Measurements from ENCODE around the gene EPO. TPM values are rescaled to one million over a fixed set of nuclear protein-coding genes. Genes with fewer than 3 reads are reported as not detected.
"Not testable (repeated sequence)": the region's sequence is repeated elsewhere in the genome, so short reads cannot be mapped to it uniquely, and the experiment has no call there.

Gene EPO
- total and polyA plus RNA-seq, 2 donors (not counting 1 experiment from before 2014, with no cell fraction given) = 0.10 TPM; not detected in 1

- Histone ChIP-seq H3K9ac (ENCODE audit: low read length) (no peak overlapping the region), H3K79me2 (ENCODE audit: control insufficient read depth, insufficient read depth, low read length) (no peaks in the 10 kb centered on the region), H3K4me2 (replicated peaks; ENCODE audit: low read depth, low read length, poor library complexity, severe bottlenecking) (no peak overlapping the region), H3K27ac (ENCODE audit: low read length in 2 of 2) (no peak overlapping the region), H3K27me3 (replicated peaks in 1 of 4; ENCODE audit: control extremely low read depth in 1 of 4, control insufficient read depth in 3 of 4, insufficient read depth in 4 of 4, low read length in 3 of 4) (peaks cover 0 to 20% (median 3%) of the 10 kb centered on the region in 4 experiments), H3K36me3 (replicated peaks in 1 of 2; ENCODE audit: control extremely low read depth in 1 of 2, control insufficient read depth in 1 of 2, extremely low read depth in 1 of 2, insufficient read depth in 2 of 2, low read length in 1 of 2) (no peaks in the 10 kb centered on the region), H3K4me1 (ENCODE audit: control insufficient read depth in 2 of 2, insufficient read depth in 2 of 2, low read length in 2 of 2) (no peaks in the 10 kb centered on the region), H3K4me3 (ENCODE audit: control extremely low read depth in 1 of 5, extremely low read depth in 1 of 5, insufficient read depth in 1 of 5, low read depth in 2 of 5, low read length in 4 of 5) (no peak overlapping the region), H2AFZ (ENCODE audit: insufficient read depth, low read depth, low read length, poor library complexity, severe bottlenecking) (no peak overlapping the region), H3K9me3 (ENCODE audit: control extremely low read depth in 1 of 3, control insufficient read depth in 2 of 3, insufficient read depth in 1 of 3, low read length in 2 of 3) (peaks cover 0 to 3% (median 0%) of the 10 kb centered on the region in 3 donors), H4K20me1 (ENCODE audit: control insufficient read depth, insufficient read depth, low read length, poor library complexity, severe bottlenecking) (no peaks in the 10 kb centered on the region)
- H3K9me3 Mint-ChIP-seq (ENCODE audit: insufficient read depth) = no peaks in the 10 kb centered on the region
- WGBS (ENCODE audit: insufficient coverage) = 100% methylated on average over 2 of the region's 3 CpGs
- intact Hi-C loops (cut with micrococcal nuclease) = no loop called here
- H3K27ac Mint-ChIP-seq = no peak overlapping the region
- DNase-seq = no peak
- POLR2A ChIA-PET = no interaction called here
- CTCF ChIA-PET = interaction anchor here (0.6 kb wide), 1 partner anchor 81 kb away, joined by 3 read pairs; no protein-coding TSS in a partner anchor
- no peak for ATAC-seq (ENCODE audit: low read depth)
- no peak for TF ChIP-seq EZH2 (IDR thresholded peaks at IDR 0.05; ENCODE audit: borderline replicate concordance, insufficient read depth, low read depth, low read length, poor library complexity, severe bottlenecking)
- no peak for TF ChIP-seq CTCF (IDR thresholded peaks at IDR 0.05)
- peaks cover 19% of the 10 kb centered on the region for H3K27me3 Mint-ChIP-seq
- no peak overlapping the region for H3K4me3 Mint-ChIP-seq
- H3K4me1 Mint-ChIP-seq = no peaks in the 10 kb centered on the region
These were observed 33.5 kb downstream of the EPO start for GRCh38 chr7:100753750-100754149.

- TF ChIP-seq CTCF (IDR thresholded peaks at IDR 0.05) (no peak), EZH2 (IDR thresholded peaks at IDR 0.05; ENCODE audit: borderline replicate concordance, insufficient read depth, low read depth, low read length, poor library complexity, severe bottlenecking) (no peak)
- Histone ChIP-seq H3K79me2 (ENCODE audit: control insufficient read depth, insufficient read depth, low read length) (no peaks in the 10 kb centered on the region), H3K9ac (ENCODE audit: low read length) (no peak overlapping the region), H3K4me3 (ENCODE audit: control extremely low read depth in 1 of 5, extremely low read depth in 1 of 5, insufficient read depth in 1 of 5, low read depth in 2 of 5, low read length in 4 of 5) (no peak overlapping the region), H3K9me3 (ENCODE audit: control extremely low read depth in 1 of 3, control insufficient read depth in 2 of 3, insufficient read depth in 1 of 3, low read length in 2 of 3) (no peaks in the 10 kb centered on the region), H3K27me3 (replicated peaks in 1 of 4; ENCODE audit: control extremely low read depth in 1 of 4, control insufficient read depth in 3 of 4, insufficient read depth in 4 of 4, low read length in 3 of 4) (peaks cover 0 to 3% (median 0%) of the 10 kb centered on the region in 4 experiments), H4K20me1 (ENCODE audit: control insufficient read depth, insufficient read depth, low read length, poor library complexity, severe bottlenecking) (no peaks in the 10 kb centered on the region), H3K36me3 (replicated peaks in 1 of 2; ENCODE audit: control extremely low read depth in 1 of 2, control insufficient read depth in 1 of 2, extremely low read depth in 1 of 2, insufficient read depth in 2 of 2, low read length in 1 of 2) (no peaks in the 10 kb centered on the region), H3K4me2 (replicated peaks; ENCODE audit: low read depth, low read length, poor library complexity, severe bottlenecking) (no peak overlapping the region), H3K27ac (ENCODE audit: low read length in 2 of 2) (no peak overlapping the region), H2AFZ (ENCODE audit: insufficient read depth, low read depth, low read length, poor library complexity, severe bottlenecking) (no peak overlapping the region), H3K4me1 (ENCODE audit: control insufficient read depth in 2 of 2, insufficient read depth in 2 of 2, low read length in 2 of 2) (no peaks in the 10 kb centered on the region)
- DNase-seq (no peak), ATAC-seq (ENCODE audit: low read depth) (no peak)
- H3K27ac Mint-ChIP-seq = no peak overlapping the region
- H3K9me3 Mint-ChIP-seq (ENCODE audit: insufficient read depth) = no peaks in the 10 kb centered on the region
- H3K4me1 Mint-ChIP-seq = no peaks in the 10 kb centered on the region
- no peak overlapping the region for H3K4me3 Mint-ChIP-seq
- 90% methylated on average over 16 of the region's 19 CpGs for WGBS (ENCODE audit: insufficient coverage)
- H3K27me3 Mint-ChIP-seq = peaks cover 5% of the 10 kb centered on the region
- POLR2A ChIA-PET = no interaction called here
- CTCF ChIA-PET = no interaction called here
- intact Hi-C loops (cut with micrococcal nuclease) = no loop called here
These were observed 39.3 kb downstream of the EPO start for GRCh38 chr7:100759357-100760171.

- H3K4me3 ChIP-seq (ENCODE audit: control extremely low read depth in 1 of 5, extremely low read depth in 1 of 5, insufficient read depth in 1 of 5, low read depth in 2 of 5, low read length in 4 of 5); H3K4me2 ChIP-seq (replicated peaks; ENCODE audit: low read depth, low read length, poor library complexity, severe bottlenecking); H3K27me3 ChIP-seq (replicated peaks in 1 of 4; ENCODE audit: control extremely low read depth in 1 of 4, control insufficient read depth in 3 of 4, insufficient read depth in 4 of 4, low read length in 3 of 4); H3K4me1 ChIP-seq (ENCODE audit: control insufficient read depth in 2 of 2, insufficient read depth in 2 of 2, low read length in 2 of 2); H3K27ac Mint-ChIP-seq; intact Hi-C loops (cut with micrococcal nuclease); H3K9me3 Mint-ChIP-seq (ENCODE audit: insufficient read depth); H3K9me3 ChIP-seq (ENCODE audit: control extremely low read depth in 1 of 3, control insufficient read depth in 2 of 3, insufficient read depth in 1 of 3, low read length in 2 of 3); H2AFZ ChIP-seq (ENCODE audit: insufficient read depth, low read depth, low read length, poor library complexity, severe bottlenecking); CTCF ChIA-PET; DNase-seq; H3K27me3 Mint-ChIP-seq; H3K27ac ChIP-seq (ENCODE audit: low read length in 2 of 2); H4K20me1 ChIP-seq (ENCODE audit: control insufficient read depth, insufficient read depth, low read length, poor library complexity, severe bottlenecking); H3K9ac ChIP-seq (ENCODE audit: low read length); H3K79me2 ChIP-seq (ENCODE audit: control insufficient read depth, insufficient read depth, low read length); H3K36me3 ChIP-seq (replicated peaks in 1 of 2; ENCODE audit: control extremely low read depth in 1 of 2, control insufficient read depth in 1 of 2, extremely low read depth in 1 of 2, insufficient read depth in 2 of 2, low read length in 1 of 2); ATAC-seq (ENCODE audit: low read depth); H3K4me3 Mint-ChIP-seq; H3K4me1 Mint-ChIP-seq: not testable (repeated sequence)
- WGBS (ENCODE audit: insufficient coverage) = 85% methylated on average over 4 of the region's 5 CpGs
- POLR2A ChIA-PET = interaction anchor here (0.7 kb wide), 2 partner anchors 40 to 266 kb away, joined by 4 to 5 read pairs; no protein-coding TSS in a partner anchor
These were observed 42.6 kb downstream of the EPO start for GRCh38 chr7:100762841-100763240.
